K562 (cell line): ENCODE results near the gene ZNF622. TPM values are rescaled to one million over a fixed set of nuclear protein-coding genes. Genes with fewer than 3 reads are reported as not detected.
A peak's percentile ranks its signal among the peaks of the same experiment; 100 is the strongest.

Experiments used
- ATF7 ChIP-seq: fragments of 450-650 bp; IDR thresholded peaks from 2 replicates; pipeline ENCODE4 v1.7.1; 2014; ENCODE audit warnings: mild to moderate bottlenecking, moderate library complexity
- C11orf30 ChIP-seq: fragments of 450-650 bp; IDR thresholded peaks from 2 replicates; pipeline ENCODE4 v1.6.1; 2016; ENCODE audit warnings: low read depth, mild to moderate bottlenecking
- DACH1 ChIP-seq: fragments of 450-650 bp; IDR thresholded peaks from 2 replicates; pipeline ENCODE4 v1.6.1; 2018; ENCODE audit not compliant: partially characterized antibody
- ETV5 ChIP-seq: sonication (generic); formaldehyde crosslinking; IDR thresholded peaks from 2 replicates; pipeline ENCODE4 v1.4.0; 2020; ENCODE audit warnings: low read depth, mild to moderate bottlenecking, missing genetic modification reagents
- HDAC3 ChIP-seq: fragments of 450-650 bp; IDR thresholded peaks from 2 replicates; pipeline ENCODE4 v1.6.1; 2018; ENCODE audit warnings: borderline replicate concordance, mild to moderate bottlenecking, moderate library complexity; ENCODE audit not compliant: partially characterized antibody
- HINFP ChIP-seq: fragments of 450-650 bp; conservative IDR thresholded peaks from 2 replicates; pipeline ENCODE4 v1.6.1; 2016; ENCODE audit warnings: missing genetic modification characterization, low read depth, mild to moderate bottlenecking, control low read depth, missing compliant biosample characterization
- MTA1 ChIP-seq: fragments of 450-650 bp; IDR thresholded peaks from 2 replicates; pipeline ENCODE4 v1.6.1; 2017; ENCODE audit warnings: borderline replicate concordance
- NCOA6 ChIP-seq: fragments of 450-650 bp; IDR thresholded peaks from 2 replicates; pipeline ENCODE4 v1.6.1; 2017; ENCODE audit warnings: mild to moderate bottlenecking
- PPARD ChIP-seq: fragments of 250-450 bp; sonication (Bioruptor Pico); IDR thresholded peaks from 2 replicates; pipeline ENCODE4 v1.8.0; 2022; ENCODE audit warnings: inconsistent platforms, mild to moderate bottlenecking, moderate library complexity
- SP1 ChIP-seq: sonication (generic); formaldehyde crosslinking; IDR thresholded peaks from 2 replicates; pipeline ENCODE4 v1.8.1; 2022; ENCODE audit warnings: mild to moderate bottlenecking, missing genetic modification reagents
- ZBTB17 ChIP-seq: fragments of 450-650 bp; formaldehyde crosslinking; IDR thresholded peaks from 2 replicates; pipeline ENCODE4 v1.4.0; 2020; ENCODE audit warnings: mild to moderate bottlenecking
- ZNF354B ChIP-seq: fragments of 250-450 bp; sonication (Bioruptor Pico); IDR thresholded peaks from 2 replicates; pipeline ENCODE4 v1.4.0; 2020
- ZNF695 ChIP-seq: fragments of 450-650 bp; formaldehyde crosslinking; IDR thresholded peaks from 2 replicates; pipeline ENCODE4 v1.4.0; 2020; ENCODE audit warnings: mild to moderate bottlenecking, moderate library complexity
- polyA plus RNA-seq, 8 experiments: library from polyadenylated mRNA; depleted of rRNA in 4 of 8; stranded (reverse) in 5 of 8; unstranded in 3 of 8; fragments of >200 nt; fragmentation: Nextera tagmentation in 2 of 8; fragmentation: Illumina TruSeq in 1 of 8; extraction: Ambion mirVana in 2 of 8; extraction: Trizol in 1 of 8; gene quantifications; 2 replicates each; pipeline versions ENCODE4 v1.2.1 to v1.2.3, GENCODE V29; 2011 to 2014; ENCODE audit warnings: inconsistent platforms in 1 of 8, missing spikeins in 1 of 8
- total RNA-seq, 7 experiments: library from RNA; depleted of rRNA in 6 of 7; stranded (reverse); fragments of >200 nt in 6 of 7; fragmentation: Illumina TruSeq in 2 of 7; extraction: Trizol in 2 of 7; gene quantifications; 2 replicates each; pipeline versions ENCODE4 v1.2.1 to v1.2.3, GENCODE V29; 2011 to 2021; ENCODE audit warnings: low replicate concordance in 1 of 7
- TF ChIP-seq, protein P1 (sequence below): sonication (generic); formaldehyde crosslinking; IDR thresholded peaks from 2 replicates; pipeline ENCODE4 v1.8.1; 2023; ENCODE audit warnings: missing genetic modification reagents, mild to moderate bottlenecking, borderline replicate concordance
- TF ChIP-seq, protein P2 (sequence below): fragments of 200-800 bp; sonication (Bioruptor generic); IDR thresholded peaks from 2 replicates; pipeline ENCODE4 v1.6.1; 2017; ENCODE audit warnings: missing genetic modification characterization, missing compliant biosample characterization
- TF ChIP-seq, protein P3 (sequence below), 2 experiments: fragments of 450-650 bp; IDR thresholded peaks; 2 replicates each; pipeline ENCODE4 v1.6.1; 2016

ZNF622 gene
- total and polyA plus RNA-seq, 9 of the 15 experiments (the other 6 are each of a cell fraction or from before 2014, with no cell fraction given): 9.6 to 51.5 (median 32.3) TPM

- TF ChIP-seq, protein P1, sequence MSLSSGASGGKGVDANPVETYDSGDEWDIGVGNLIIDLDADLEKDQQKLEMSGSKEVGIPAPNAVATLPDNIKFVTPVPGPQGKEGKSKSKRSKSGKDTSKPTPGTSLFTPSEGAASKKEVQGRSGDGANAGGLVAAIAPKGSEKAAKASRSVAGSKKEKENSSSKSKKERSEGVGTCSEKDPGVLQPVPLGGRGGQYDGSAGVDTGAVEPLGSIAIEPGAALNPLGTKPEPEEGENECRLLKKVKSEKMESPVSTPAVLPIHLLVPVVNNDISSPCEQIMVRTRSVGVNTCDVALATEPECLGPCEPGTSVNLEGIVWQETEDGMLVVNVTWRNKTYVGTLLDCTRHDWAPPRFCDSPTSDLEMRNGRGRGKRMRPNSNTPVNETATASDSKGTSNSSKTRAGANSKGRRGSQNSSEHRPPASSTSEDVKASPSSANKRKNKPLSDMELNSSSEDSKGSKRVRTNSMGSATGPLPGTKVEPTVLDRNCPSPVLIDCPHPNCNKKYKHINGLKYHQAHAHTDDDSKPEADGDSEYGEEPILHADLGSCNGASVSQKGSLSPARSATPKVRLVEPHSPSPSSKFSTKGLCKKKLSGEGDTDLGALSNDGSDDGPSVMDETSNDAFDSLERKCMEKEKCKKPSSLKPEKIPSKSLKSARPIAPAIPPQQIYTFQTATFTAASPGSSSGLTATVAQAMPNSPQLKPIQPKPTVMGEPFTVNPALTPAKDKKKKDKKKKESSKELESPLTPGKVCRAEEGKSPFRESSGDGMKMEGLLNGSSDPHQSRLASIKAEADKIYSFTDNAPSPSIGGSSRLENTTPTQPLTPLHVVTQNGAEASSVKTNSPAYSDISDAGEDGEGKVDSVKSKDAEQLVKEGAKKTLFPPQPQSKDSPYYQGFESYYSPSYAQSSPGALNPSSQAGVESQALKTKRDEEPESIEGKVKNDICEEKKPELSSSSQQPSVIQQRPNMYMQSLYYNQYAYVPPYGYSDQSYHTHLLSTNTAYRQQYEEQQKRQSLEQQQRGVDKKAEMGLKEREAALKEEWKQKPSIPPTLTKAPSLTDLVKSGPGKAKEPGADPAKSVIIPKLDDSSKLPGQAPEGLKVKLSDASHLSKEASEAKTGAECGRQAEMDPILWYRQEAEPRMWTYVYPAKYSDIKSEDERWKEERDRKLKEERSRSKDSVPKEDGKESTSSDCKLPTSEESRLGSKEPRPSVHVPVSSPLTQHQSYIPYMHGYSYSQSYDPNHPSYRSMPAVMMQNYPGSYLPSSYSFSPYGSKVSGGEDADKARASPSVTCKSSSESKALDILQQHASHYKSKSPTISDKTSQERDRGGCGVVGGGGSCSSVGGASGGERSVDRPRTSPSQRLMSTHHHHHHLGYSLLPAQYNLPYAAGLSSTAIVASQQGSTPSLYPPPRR (CRISPR knock-in tag): no peak
- TF ChIP-seq ATF7 (peak; percentile 47; the same call in 1 of the 2 replicates), DACH1 (no peak), HINFP (tag) (no peak), C11orf30 (peak; percentile 93), PPARD (CRISPR knock-in tag) (no peak), ZNF695 (CRISPR knock-in tag) (no peak), ETV5 (peak; percentile 77), HDAC3 (no peak), SP1 (CRISPR knock-in tag) (peak; percentile 68), MTA1 (no peak), ZBTB17 (CRISPR knock-in tag) (peak; percentile 70; the same call in 1 of the 2 replicates), ZNF354B (CRISPR knock-in tag) (no peak), NCOA6 (no peak; the same call in 1 of the 2 replicates)
- TF ChIP-seq, protein P2, sequence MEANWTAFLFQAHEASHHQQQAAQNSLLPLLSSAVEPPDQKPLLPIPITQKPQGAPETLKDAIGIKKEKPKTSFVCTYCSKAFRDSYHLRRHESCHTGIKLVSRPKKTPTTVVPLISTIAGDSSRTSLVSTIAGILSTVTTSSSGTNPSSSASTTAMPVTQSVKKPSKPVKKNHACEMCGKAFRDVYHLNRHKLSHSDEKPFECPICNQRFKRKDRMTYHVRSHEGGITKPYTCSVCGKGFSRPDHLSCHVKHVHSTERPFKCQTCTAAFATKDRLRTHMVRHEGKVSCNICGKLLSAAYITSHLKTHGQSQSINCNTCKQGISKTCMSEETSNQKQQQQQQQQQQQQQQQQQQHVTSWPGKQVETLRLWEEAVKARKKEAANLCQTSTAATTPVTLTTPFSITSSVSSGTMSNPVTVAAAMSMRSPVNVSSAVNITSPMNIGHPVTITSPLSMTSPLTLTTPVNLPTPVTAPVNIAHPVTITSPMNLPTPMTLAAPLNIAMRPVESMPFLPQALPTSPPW: peak; percentile 79
- TF ChIP-seq, protein P3, sequence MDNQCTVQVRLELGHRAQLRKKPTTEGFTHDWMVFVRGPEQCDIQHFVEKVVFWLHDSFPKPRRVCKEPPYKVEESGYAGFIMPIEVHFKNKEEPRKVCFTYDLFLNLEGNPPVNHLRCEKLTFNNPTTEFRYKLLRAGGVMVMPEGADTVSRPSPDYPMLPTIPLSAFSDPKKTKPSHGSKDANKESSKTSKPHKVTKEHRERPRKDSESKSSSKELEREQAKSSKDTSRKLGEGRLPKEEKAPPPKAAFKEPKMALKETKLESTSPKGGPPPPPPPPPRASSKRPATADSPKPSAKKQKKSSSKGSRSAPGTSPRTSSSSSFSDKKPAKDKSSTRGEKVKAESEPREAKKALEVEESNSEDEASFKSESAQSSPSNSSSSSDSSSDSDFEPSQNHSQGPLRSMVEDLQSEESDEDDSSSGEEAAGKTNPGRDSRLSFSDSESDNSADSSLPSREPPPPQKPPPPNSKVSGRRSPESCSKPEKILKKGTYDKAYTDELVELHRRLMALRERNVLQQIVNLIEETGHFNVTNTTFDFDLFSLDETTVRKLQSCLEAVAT (IDR thresholded peaks at IDR 0.05): no peak
These were observed at the start of gene ZNF622 (continued) for GRCh38 chr5:16465544-16466432.
